HepG2 (cell line): ENCODE measurements around the gene HNRNPM. TPM values are rescaled to one million over a fixed set of nuclear protein-coding genes. Genes with fewer than 3 reads are reported as not detected.

Source experiments
- HOXD1 ChIP-seq: sonication (generic); formaldehyde crosslinking; IDR thresholded peaks from 2 replicates; pipeline ENCODE4 v1.5.0; 2020; ENCODE audit warnings: missing genetic modification reagents
- NCOR1 ChIP-seq: fragments of 200-600 bp; sonication (generic); IDR thresholded peaks from 2 replicates; pipeline ENCODE4 v1.7.0; 2017; ENCODE audit warnings: antibody characterized with exemption, low read length, borderline replicate concordance
- SATB2 ChIP-seq: sonication (generic); formaldehyde crosslinking; IDR thresholded peaks from 2 replicates; pipeline ENCODE4 v1.5.0; 2020; ENCODE audit warnings: missing genetic modification reagents
- ZNF33B ChIP-seq: sonication (generic); formaldehyde crosslinking; IDR thresholded peaks from 2 replicates; pipeline ENCODE4 v1.5.1; 2020; ENCODE audit warnings: mild to moderate bottlenecking, missing genetic modification reagents
- ZNF598 ChIP-seq: sonication (generic); formaldehyde crosslinking; IDR thresholded peaks from 2 replicates; pipeline ENCODE4 v1.5.1; 2020; ENCODE audit warnings: mild to moderate bottlenecking, missing genetic modification reagents, borderline replicate concordance
- polyA plus RNA-seq, 8 experiments: library from polyadenylated mRNA; depleted of rRNA in 3 of 8; stranded (reverse) in 7 of 8; unstranded in 1 of 8; fragments of >200 nt; fragmentation: Illumina TruSeq in 4 of 8; extraction: Trizol in 4 of 8; gene quantifications; 2 replicates each; pipeline versions ENCODE4 v1.2.1 to v1.2.3, GENCODE V29; 2011 to 2016; ENCODE audit warnings: low read depth in 4 of 8, missing spikeins in 1 of 8, mixed read lengths in 1 of 8; ENCODE audit not compliant: insufficient read depth in 1 of 8
- total RNA-seq, 5 experiments: library from RNA; depleted of rRNA; stranded (reverse); fragments of >200 nt; fragmentation: Illumina TruSeq; extraction: Trizol; gene quantifications; 2 replicates each; pipeline ENCODE4 v1.2.3, GENCODE V29; 2016; ENCODE audit warnings: low read depth in 1 of 5
- TF ChIP-seq, protein P1 (sequence below): sonication (generic); formaldehyde crosslinking; IDR thresholded peaks from 2 replicates; pipeline ENCODE4 v1.5.1; 2020; ENCODE audit warnings: missing genetic modification reagents, mild to moderate bottlenecking, borderline replicate concordance
- TF ChIP-seq, protein P2 (sequence below): sonication (generic); formaldehyde crosslinking; IDR thresholded peaks from 2 replicates; pipeline ENCODE4 v1.9.0; 2021; ENCODE audit warnings: mild to moderate bottlenecking, missing genetic modification reagents
- TF ChIP-seq, protein P3 (sequence below): sonication (generic); IDR thresholded peaks from 2 replicates; pipeline ENCODE4 v1.6.1; 2016; ENCODE audit warnings: low read depth, borderline replicate concordance

HNRNPM gene
- total and polyA plus RNA-seq, 2 of the 13 experiments (the other 11 are each of a cell fraction or from before 2014, with no cell fraction given), result 56.7 to 102 TPM

DNA sequence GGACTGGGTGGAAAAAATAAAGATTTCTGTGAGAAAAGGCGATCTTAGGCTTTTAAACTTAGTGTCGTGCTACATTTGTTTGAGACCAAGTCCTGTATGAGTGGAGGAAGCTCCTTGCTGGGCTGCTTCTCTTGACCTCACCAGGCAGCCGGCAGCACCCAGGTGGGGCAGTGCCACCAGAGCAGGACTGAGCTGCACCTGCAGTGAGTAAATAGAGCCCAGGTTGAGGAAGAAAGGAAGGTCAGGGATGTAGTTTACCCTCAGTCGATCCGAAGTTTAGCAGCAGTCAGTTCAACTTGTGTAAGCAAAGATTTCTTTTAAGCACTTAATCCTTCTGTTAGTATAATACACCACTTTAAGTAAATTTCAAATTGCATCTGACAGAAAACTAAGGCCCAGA is 13.6 kb downstream of the HNRNPM start (continued):
- TF ChIP-seq, protein P1, sequence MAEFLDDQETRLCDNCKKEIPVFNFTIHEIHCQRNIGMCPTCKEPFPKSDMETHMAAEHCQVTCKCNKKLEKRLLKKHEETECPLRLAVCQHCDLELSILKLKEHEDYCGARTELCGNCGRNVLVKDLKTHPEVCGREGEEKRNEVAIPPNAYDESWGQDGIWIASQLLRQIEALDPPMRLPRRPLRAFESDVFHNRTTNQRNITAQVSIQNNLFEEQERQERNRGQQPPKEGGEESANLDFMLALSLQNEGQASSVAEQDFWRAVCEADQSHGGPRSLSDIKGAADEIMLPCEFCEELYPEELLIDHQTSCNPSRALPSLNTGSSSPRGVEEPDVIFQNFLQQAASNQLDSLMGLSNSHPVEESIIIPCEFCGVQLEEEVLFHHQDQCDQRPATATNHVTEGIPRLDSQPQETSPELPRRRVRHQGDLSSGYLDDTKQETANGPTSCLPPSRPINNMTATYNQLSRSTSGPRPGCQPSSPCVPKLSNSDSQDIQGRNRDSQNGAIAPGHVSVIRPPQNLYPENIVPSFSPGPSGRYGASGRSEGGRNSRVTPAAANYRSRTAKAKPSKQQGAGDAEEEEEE (CRISPR knock-in tag), result no peak
- TF ChIP-seq SATB2, result no peak
- no peak for TF ChIP-seq NCOR1
- no peak for TF ChIP-seq ZNF33B
- TF ChIP-seq ZNF598 (CRISPR knock-in tag), result no peak
- TF ChIP-seq, protein P2, sequence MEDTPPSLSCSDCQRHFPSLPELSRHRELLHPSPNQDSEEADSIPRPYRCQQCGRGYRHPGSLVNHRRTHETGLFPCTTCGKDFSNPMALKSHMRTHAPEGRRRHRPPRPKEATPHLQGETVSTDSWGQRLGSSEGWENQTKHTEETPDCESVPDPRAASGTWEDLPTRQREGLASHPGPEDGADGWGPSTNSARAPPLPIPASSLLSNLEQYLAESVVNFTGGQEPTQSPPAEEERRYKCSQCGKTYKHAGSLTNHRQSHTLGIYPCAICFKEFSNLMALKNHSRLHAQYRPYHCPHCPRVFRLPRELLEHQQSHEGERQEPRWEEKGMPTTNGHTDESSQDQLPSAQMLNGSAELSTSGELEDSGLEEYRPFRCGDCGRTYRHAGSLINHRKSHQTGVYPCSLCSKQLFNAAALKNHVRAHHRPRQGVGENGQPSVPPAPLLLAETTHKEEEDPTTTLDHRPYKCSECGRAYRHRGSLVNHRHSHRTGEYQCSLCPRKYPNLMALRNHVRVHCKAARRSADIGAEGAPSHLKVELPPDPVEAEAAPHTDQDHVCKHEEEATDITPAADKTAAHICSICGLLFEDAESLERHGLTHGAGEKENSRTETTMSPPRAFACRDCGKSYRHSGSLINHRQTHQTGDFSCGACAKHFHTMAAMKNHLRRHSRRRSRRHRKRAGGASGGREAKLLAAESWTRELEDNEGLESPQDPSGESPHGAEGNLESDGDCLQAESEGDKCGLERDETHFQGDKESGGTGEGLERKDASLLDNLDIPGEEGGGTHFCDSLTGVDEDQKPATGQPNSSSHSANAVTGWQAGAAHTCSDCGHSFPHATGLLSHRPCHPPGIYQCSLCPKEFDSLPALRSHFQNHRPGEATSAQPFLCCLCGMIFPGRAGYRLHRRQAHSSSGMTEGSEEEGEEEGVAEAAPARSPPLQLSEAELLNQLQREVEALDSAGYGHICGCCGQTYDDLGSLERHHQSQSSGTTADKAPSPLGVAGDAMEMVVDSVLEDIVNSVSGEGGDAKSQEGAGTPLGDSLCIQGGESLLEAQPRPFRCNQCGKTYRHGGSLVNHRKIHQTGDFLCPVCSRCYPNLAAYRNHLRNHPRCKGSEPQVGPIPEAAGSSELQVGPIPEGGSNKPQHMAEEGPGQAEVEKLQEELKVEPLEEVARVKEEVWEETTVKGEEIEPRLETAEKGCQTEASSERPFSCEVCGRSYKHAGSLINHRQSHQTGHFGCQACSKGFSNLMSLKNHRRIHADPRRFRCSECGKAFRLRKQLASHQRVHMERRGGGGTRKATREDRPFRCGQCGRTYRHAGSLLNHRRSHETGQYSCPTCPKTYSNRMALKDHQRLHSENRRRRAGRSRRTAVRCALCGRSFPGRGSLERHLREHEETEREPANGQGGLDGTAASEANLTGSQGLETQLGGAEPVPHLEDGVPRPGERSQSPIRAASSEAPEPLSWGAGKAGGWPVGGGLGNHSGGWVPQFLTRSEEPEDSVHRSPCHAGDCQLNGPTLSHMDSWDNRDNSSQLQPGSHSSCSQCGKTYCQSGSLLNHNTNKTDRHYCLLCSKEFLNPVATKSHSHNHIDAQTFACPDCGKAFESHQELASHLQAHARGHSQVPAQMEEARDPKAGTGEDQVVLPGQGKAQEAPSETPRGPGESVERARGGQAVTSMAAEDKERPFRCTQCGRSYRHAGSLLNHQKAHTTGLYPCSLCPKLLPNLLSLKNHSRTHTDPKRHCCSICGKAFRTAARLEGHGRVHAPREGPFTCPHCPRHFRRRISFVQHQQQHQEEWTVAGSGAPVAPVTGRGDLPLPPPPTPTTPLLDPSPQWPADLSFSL, result no peak
- TF ChIP-seq HOXD1 (CRISPR knock-in tag), result no peak
- TF ChIP-seq, protein P3, sequence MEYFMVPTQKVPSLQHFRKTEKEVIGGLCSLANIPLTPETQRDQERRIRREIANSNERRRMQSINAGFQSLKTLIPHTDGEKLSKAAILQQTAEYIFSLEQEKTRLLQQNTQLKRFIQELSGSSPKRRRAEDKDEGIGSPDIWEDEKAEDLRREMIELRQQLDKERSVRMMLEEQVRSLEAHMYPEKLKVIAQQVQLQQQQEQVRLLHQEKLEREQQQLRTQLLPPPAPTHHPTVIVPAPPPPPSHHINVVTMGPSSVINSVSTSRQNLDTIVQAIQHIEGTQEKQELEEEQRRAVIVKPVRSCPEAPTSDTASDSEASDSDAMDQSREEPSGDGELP, result no peak
